MV-4-11 (cell line): ENCODE data around the gene SHMT2.
A peak's percentile ranks its signal among the peaks of the same experiment; 100 is the strongest.
"Not testable (repeated sequence)": the region's sequence is repeated elsewhere in the genome, so short reads cannot be mapped to it uniquely, and the experiment has no call there.

Experiments
- DNase-seq: peaks from one replicate; lab custom pipeline; 2025; lab: John Stamatoyannopoulos, UW

The SHMT2 gene

DNA sequence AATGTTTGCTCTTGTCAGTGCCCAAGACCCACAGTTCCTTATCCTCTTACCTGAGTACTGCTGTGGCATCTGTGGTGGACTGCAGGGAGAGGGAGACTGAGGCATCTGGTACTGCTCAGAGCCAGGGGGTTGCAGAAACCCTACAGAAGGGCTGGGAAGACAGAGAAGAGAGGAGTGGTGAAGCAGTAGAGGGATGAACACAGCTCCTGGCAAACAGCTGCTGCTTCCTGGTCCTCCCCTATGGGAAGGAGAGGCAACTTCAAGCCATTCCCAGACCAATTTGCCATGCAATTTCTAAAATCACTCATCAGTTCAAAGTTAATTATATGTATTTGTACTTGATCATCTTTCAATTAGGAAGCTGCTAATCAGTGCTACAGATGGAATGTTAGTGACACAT lies 37.2 kb downstream of the SHMT2 start:
- DNase-seq = no peak

DNA sequence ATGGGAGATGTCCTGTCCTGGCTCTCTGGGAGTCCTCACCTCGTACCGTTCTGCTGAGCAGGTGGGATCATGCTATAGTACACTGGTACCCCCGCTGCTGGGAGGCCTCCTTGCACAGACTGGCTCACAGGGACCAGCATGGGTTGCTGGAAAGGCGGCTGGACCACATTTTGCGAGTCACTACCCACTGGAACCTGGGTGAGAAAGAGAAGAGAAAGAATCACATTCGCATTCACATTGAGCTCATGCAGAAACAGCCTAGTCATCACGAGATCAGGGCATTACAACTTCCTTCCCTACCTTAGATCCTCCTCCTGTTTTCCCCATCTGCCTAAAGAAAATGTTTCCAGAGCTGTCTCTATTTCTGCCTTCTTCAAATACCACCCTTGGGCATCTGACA lies 38.8 kb downstream of the SHMT2 start:
- DNase-seq = peak; percentile 35

DNA sequence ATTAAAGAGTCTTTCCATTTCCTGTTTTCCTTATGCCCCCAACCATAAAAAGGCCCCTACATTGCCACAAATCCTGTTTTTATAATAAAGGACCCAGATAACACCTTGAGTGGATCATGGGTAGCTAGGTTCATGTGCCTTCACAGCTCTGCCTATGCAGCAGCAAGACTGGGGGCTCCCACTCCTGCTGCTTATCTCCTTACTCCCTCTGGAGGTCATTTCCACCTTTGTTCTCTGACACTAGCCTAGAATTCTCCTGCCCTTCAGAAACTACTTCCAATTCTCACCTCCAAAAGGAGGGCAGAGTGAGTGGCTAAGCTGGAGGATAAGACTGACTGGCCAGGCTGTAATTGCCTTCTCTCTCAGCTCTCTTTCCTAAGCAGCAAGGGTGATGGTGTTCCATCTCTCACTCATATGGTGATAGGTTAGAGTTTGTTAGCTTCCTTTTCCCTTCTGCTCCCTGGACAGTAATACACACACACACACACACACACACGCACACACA lies 41.5 kb downstream of the SHMT2 start:
- DNase-seq = no peak

DNA sequence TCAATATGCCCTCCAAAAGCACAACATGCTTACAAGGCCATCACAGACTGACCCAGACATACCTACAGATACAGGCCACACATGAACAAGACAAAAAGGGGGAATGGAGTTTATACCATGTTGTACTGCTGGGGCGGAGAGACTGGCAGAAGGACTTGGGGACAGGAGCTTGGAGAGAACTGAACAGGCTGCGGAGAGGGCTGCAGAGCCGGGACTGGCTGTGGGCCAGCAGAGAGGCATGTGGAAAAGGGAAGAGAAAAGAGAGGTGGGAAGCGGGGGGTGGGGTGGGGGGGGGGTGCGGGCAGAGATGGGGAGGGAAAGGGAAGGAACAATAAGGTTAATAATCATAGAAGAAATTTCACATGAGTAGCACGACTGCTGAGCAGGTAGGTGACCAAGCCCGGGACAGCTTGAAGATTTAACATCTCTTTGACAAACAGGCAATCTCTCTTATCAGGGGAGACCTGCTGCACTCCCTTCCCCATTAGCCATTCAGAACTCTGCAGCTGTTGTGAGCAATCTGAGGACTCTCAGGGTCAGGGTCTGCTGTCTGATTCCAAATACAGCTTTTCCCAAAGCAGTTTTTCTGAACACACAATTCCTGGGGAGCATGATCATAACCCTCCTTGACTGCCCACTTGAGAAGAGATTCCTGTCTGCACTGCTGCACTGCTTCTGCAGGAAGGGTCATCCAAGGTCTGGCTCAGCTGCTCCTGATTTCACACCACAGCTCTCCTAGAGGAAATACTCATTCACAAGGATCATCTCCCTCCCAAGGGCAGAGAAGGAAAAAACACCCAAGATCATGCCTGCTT lies 43.0 kb downstream of the SHMT2 start:
- DNase-seq = no peak

DNA sequence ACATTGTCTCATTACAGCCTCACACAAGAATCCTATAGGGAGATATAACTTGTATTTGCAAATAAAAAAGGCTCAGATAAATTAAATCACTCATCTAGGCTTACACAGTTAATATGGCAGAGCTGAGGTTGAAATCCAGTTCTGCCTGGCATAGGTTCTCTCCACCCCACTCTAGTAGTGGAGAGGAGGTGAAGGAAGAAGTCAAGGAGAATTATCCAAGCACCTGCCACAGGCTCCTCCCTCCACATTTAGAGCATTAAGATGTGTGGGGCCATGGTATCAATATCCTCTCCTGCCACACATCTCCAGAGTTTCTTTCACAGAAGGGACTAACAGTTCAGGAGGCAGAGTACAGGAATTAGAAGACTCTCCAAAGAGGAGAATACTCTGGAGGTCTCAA lies 44.0 kb downstream of the SHMT2 start:
- DNase-seq = no peak

DNA sequence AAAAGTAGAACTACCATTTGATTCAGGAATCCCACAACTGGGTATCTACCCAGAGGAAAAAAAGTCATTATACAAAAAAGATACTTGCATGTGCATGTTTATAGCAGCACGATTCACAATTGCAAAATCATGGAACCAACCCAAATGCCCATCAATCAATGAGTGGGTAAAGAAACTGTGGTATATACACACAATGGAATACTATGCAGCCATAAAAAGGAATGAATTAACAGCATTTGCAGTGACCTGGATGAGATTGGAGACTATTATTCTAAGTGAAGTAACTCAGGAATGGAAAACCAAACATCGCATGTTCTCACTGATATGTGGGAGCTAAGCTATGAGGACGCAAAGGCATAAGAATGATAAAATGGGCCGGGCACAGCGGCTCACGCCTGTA lies 46.7 kb downstream of the SHMT2 start:
- DNase-seq = not testable (repeated sequence)

DNA sequence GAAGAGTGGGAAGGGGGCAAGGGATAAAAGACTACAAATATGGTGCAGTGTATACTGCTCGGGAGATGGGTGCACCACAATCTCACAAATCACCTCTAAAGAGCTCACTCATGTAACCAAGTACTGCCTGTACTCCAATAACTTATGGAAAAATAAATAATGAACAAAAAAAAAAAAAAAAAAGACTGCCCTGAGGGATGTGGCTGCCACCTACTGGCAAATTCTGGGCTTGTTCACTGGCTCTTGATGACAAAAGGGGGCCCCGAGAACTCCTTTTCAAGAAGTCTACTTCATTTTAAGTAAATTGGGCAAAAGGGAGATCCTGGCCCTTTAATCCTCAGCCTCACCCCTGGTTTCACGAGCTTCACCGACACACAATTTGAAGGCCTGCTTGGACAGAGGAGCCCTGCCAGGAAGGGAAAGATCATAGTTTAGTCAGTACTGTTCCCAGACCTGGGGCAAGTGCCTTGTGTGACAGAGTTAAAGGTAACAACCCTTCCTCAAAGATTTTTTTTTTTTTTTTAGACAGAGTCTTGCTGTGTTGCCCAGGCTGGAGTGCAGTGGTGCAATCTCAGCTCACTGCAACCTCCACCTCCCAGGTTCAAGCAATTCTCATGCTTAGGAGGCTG lies 47.5 kb downstream of the SHMT2 start:
- no peak for DNase-seq

DNA sequence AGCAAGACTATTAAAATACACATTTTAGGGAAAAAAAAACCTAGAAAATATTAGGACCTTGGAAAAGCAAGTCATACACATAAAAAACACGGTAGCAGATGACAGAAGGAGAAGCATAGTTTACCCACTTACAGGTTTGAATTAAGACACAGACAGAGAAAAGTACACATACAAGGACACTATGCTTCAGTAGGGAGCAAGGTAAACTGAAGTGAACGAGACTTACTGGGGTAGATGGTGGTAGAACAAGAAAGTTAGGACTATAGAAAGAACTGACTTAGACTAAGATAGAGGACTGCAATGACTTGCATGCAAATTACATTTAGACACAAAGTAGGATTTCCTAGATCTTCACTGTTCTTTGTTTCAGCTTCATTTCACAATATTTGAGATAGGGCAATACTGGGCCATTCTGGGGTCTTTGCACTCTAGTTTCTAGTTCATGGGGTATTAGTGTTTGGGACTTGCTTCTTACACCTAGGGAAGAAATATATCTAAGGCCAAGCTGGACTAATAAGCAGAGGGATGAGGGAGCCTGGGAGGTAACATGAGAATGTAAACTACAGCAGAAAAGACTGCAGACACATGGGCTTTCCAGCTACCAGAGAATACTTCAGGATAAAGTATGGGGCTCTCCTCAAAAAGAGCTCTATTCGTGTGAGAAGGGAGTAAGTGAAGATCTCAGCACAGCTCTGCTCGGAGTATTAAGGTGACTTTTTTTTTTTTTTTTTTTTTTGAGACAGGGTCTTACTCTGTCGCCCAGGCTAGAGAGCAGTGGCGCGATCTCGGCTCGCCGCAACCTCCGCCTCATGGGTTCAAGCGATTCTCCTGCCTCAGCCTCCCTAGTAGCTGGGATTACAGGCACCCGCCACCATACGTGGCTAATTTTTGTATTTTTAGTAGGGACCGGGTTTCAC lies 49.2 kb downstream of the SHMT2 start:
- DNase-seq = no peak

DNA sequence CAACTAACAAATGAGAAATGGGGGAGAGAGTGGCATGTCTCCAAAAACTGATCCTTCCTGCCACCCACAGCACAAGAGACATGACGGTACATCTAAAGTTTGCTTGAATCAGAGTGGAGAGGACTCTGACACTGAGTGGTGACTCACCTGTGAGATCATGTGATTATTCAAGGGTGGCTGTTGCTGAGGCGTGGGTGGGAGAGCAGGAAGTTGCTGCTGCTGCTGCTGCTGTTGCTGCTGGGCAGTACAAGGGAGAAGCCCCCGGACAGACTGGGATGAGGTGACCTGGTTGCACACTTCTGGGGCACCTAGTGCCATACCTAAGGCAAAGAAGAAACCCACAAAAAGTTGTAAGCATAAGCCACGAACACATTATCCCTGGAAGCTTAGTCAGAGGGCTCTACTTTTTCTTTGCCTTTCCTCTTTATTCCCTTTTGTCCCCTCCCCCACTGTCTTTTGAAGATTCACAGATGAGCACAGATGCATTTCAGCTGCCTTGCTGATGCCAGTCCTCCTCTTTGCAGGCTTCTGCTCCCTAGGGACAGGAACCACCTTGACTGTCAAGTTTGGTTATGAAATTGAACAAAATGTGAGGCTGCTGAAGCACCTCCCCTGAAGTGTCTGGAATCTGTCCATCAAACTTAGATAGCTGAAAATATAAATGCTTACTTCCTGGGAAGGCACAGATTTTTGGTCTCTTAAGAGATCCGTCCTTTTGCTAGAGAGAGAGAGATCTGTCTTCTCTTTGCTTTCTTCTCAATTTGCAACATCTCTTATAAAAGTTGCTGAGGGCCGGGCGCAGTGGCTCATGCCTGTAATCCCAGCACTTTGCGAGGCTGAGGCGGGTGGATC lies 50.9 kb downstream of the SHMT2 start:
- peak; percentile 64 for DNase-seq

DNA sequence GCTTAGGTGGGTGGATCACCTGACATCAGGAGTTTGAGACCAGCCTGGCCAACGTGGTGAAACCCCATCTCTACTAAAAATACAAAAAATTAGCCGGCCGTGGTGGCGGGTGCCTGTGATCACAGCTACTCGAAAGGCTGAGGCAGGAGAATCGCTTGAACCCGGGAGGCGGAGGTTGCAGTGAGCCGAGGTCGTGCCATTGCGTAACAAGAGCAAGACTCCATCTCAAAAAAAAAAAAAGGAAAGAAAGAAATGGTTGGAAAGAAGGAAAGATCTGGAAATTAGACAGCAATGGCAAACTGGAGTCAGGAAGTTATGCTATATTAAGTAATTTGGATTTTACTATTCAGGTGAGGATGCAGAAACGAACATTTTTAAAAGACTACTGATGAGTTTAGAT lies 52.6 kb downstream of the SHMT2 start:
- not testable (repeated sequence) for DNase-seq
